Kidney (tissue), 22 donors: ENCODE data around the gene HSPG2. TPM values are rescaled to one million over a fixed set of nuclear protein-coding genes. Genes with fewer than 3 reads are reported as not detected.
A peak's percentile ranks its signal among the peaks of the same experiment; 100 is the strongest.
"Not testable (repeated sequence)": the region's sequence is repeated elsewhere in the genome, so short reads cannot be mapped to it uniquely, and the experiment has no call there.

ENCODE experiments used
- DNase-seq, 5 donors: peaks; one replicate each; pipeline ENCODE4 v3.0.0-alpha.2; 2013 to 2020
- FAIRE-seq: peaks from 2 replicates; lab custom pipeline; 2012; peaks lifted over from hg19 to GRCh38; lab: Jason Lieb, UNC
- H3K27ac ChIP-seq, 2 donors: one replicate each; pipeline ENCODE4 v1.7.0; 2013; ENCODE audit warnings: low read depth in 2 of 2, low read length in 2 of 2, inconsistent platforms in 1 of 2
- H3K27me3 ChIP-seq: one replicate; pipeline ENCODE4 v1.7.1; 2013; ENCODE audit warnings: low read length, inconsistent platforms; ENCODE audit not compliant: control insufficient read depth, insufficient read depth
- H3K36me3 ChIP-seq, 3 donors: one replicate each; pipeline versions ENCODE4 v1.7.0 to v1.7.1; 2013; ENCODE audit warnings: low read length in 3 of 3, control low read depth in 1 of 3, inconsistent platforms in 1 of 3; ENCODE audit not compliant: insufficient read depth in 3 of 3, control insufficient read depth in 2 of 3
- H3K4me1 ChIP-seq, 3 donors: one replicate each; pipeline versions ENCODE4 v1.7.0 to v1.7.1; 2013; ENCODE audit warnings: low read length in 3 of 3, inconsistent platforms in 1 of 3, low read depth in 1 of 3; ENCODE audit not compliant: control insufficient read depth in 2 of 3, insufficient read depth in 2 of 3
- H3K4me3 ChIP-seq, 3 donors: one replicate each; pipeline versions ENCODE4 v1.7.0 to v1.8.1; 2013; ENCODE audit warnings: low read length in 3 of 3, control low read depth in 1 of 3, inconsistent platforms in 1 of 3
- H3K9ac ChIP-seq, 3 donors: one replicate each; pipeline versions ENCODE4 v1.7.0 to v1.7.1; 2013; ENCODE audit warnings: low read length in 3 of 3, control low read depth in 1 of 3, inconsistent platforms in 1 of 3
- H3K9me3 ChIP-seq, 3 donors: one replicate each; pipeline versions ENCODE4 v1.7.0 to v1.7.1; 2013; ENCODE audit warnings: low read length in 3 of 3, control low read depth in 1 of 3, inconsistent platforms in 1 of 3; ENCODE audit not compliant: control insufficient read depth in 2 of 3, insufficient read depth in 1 of 3
- CTCF ChIP-seq: IDR thresholded peaks from 3 replicates; pipeline ENCODE4 v1.5.1; 2012; ENCODE audit warnings: mild to moderate bottlenecking, moderate library complexity, borderline replicate concordance; ENCODE audit not compliant: insufficient read depth; ENCODE audit errors: extremely low read depth
- intact Hi-C: fragments of 100-400 bp; cut with DNase I; formaldehyde crosslinking; loops from one replicate; pipeline ENCODE4 v1.11.1; 2022
- long read RNA-seq, 10 donors: library from polyadenylated mRNA in 1 of 10; unstranded in 1 of 10; transcript quantifications; one replicate each; pipeline ENCODE4 v2.0.0 and lab custom pipeline, GENCODE V29; 2021 to 2026
- polyA plus RNA-seq: library from polyadenylated mRNA; stranded (reverse); fragments of 350-450 nt; fragmentation: Illumina TruSeq; extraction: RNeasy Lipid Tissue Mini Kit (QIAGEN cat#74804); gene quantifications from one replicate; pipeline ENCODE4 v1.2.3, GENCODE V29; 2014; ENCODE audit warnings: low read depth, low replicate concordance; ENCODE audit not compliant: insufficient read depth
- total RNA-seq: library from RNA; stranded (reverse); fragmentation: NEBNext Ultra II Directional; extraction: Animal tissue kit (Norgen Biotek cat#: 25700); gene quantifications from one replicate; pipeline ENCODE4 v1.2.1, GENCODE V29; 2021
- donor health status: control.
- donor health status: control.
- donor health status: control.
- donor health status: control.
- donor health status: control.
- donor health status: DM: yes; HTN: yes; CAD: no.
- donor health status: Normal renal cell carcinoma (clear cell type).

Gene HSPG2
- total RNA-seq (510 TPM), polyA plus RNA-seq (60.4 TPM)
- long read RNA-seq, donor 1, partial matches to known transcripts: 92 of 95 reads
- long read RNA-seq, donor 1, other reads (novel, unspliced or antisense): 0 of 95 reads
- long read RNA-seq, donor 2, partial matches to known transcripts: 7 of 11 reads
- long read RNA-seq, donor 2, other reads (novel, unspliced or antisense): 0 of 11 reads
- long read RNA-seq, donor 3, partial matches to known transcripts: 41 of 42 reads
- long read RNA-seq, donor 3, other reads (novel, unspliced or antisense): 0 of 42 reads
- long read RNA-seq, donor 4, partial matches to known transcripts: 5 of 9 reads
- long read RNA-seq, donor 4, other reads (novel, unspliced or antisense): 0 of 9 reads
- long read RNA-seq, donor 5: 0 reads
- long read RNA-seq, donor 6, partial matches to known transcripts: 0 of 3 reads
- long read RNA-seq, donor 6, other reads (novel, unspliced or antisense): 0 of 3 reads
- long read RNA-seq, donor 7, transcript HSPG2-211 (11 exons, 3,586 nt): major isoform, 14 of 178 reads
- long read RNA-seq, donor 7, partial matches to known transcripts: 53 of 178 reads
- long read RNA-seq, donor 7, other reads (novel, unspliced or antisense): 107 of 178 reads
- long read RNA-seq, donor 8, partial matches to known transcripts: 0 of 8 reads
- long read RNA-seq, donor 8, other reads (novel, unspliced or antisense): 0 of 8 reads
- long read RNA-seq, donor 9, partial matches to known transcripts: 0 of 4 reads
- long read RNA-seq, donor 9, other reads (novel, unspliced or antisense): 0 of 4 reads
- long read RNA-seq, donor 10, partial matches to known transcripts: 5 of 9 reads
- long read RNA-seq, donor 10, other reads (novel, unspliced or antisense): 0 of 9 reads

DNA sequence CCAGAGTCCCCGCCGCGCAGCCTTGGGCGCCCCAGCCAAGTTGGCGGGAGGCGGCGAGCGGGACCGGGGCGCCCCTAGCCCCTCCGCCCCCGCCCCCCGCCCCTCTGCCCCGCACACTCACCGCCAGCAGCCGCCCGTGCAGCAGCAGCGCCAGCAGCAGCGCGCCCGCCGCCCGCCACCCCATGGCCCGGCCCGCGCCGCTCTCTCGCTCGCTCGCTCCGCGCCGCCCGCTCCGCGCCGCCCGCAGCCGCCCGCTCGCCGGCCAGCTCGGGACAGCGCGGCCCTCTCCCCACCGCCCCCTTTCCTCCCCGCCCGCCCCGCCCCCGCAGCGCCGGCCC lies at the start of gene HSPG2:
Gene HSPG2, minus strand, starts transcription at position 277 of the 338 bp plus-strand sequence. Its CDS starts 93 bp downstream, at position 184.
- DNase-seq (no peak), FAIRE-seq (no peak)
- intact Hi-C loops: no loop called here
- Histone ChIP-seq H3K9me3 (no peaks in the 10 kb centered on the region), H3K36me3 (no peaks in the 10 kb centered on the region), H3K27me3 (no peaks in the 10 kb centered on the region), H3K4me3 (peak within 1 kb of the TSS; percentile 66 to 81 (median 72)), H3K27ac (peak within 1 kb of the TSS; percentile 69 to 84), H3K9ac (peak within 1 kb of the TSS; percentile 39 to 83 (median 74)), H3K4me1 (peaks cover 7 to 37% (median 14%) of the 10 kb centered on the region in 3 donors)
- TF ChIP-seq CTCF: no peak

GRCh38 chr1:21986386-21986785 lies 49.3 kb upstream of the HSPG2 start:
- H3K9me3 ChIP-seq, H3K27ac ChIP-seq, intact Hi-C loops, H3K36me3 ChIP-seq, H3K4me3 ChIP-seq, H3K27me3 ChIP-seq, H3K9ac ChIP-seq, H3K4me1 ChIP-seq, FAIRE-seq: not testable (repeated sequence)
- DNase-seq: peak in 1 of 5 donors; percentile 10

GRCh38 chr1:21985893-21986292 lies 48.8 kb upstream of the HSPG2 start:
- H3K27ac ChIP-seq, DNase-seq, H3K4me1 ChIP-seq, H3K27me3 ChIP-seq, H3K9me3 ChIP-seq, H3K9ac ChIP-seq, FAIRE-seq, intact Hi-C loops, H3K36me3 ChIP-seq, H3K4me3 ChIP-seq: not testable (repeated sequence)

GRCh38 chr1:21983539-21983938 lies 46.4 kb upstream of the HSPG2 start:
- H3K9me3 ChIP-seq, FAIRE-seq: not testable (repeated sequence)

DNA sequence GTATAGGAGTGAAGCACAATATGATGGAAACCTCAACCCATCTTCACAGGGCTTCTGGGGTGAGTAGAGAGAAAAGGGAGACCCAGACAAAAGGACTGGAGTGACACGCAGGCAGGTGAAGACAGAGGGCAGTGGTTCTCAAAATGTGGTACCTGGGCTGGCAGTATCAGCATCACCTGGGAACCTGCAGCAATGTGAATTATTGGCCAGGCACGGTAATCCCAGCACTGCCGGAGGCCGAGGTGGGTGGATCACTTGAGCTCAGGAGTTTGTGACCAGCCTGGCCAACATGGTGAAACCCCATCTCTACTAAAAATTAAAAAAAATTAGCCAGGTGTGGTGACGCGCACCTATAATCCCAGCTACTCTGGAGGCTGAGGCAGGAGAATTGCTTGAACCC lies 45.0 kb upstream of the HSPG2 start:
- H3K4me1 ChIP-seq, H3K9ac ChIP-seq, H3K9me3 ChIP-seq, intact Hi-C loops, H3K27ac ChIP-seq, H3K27me3 ChIP-seq, H3K4me3 ChIP-seq, FAIRE-seq, H3K36me3 ChIP-seq: not testable (repeated sequence)
- peak in 1 of 5 donors; percentile 7 for DNase-seq

More at GRCh38 chr1:21983539-21983938, 46.4 kb upstream of the HSPG2 start:
- H3K4me1 ChIP-seq, H3K9ac ChIP-seq, H3K36me3 ChIP-seq, H3K4me3 ChIP-seq, H3K27me3 ChIP-seq, intact Hi-C loops, H3K27ac ChIP-seq: not testable (repeated sequence)
- peak in 1 of 5 donors; percentile 21 for DNase-seq

- H3K9ac ChIP-seq, H3K27ac ChIP-seq, H3K36me3 ChIP-seq, intact Hi-C loops, H3K4me1 ChIP-seq, H3K4me3 ChIP-seq, FAIRE-seq, H3K9me3 ChIP-seq, H3K27me3 ChIP-seq: not testable (repeated sequence)
- DNase-seq: peak in 1 of 5 donors; percentile 29
Observed at GRCh38 chr1:21981253-21981652, 44.1 kb upstream of the HSPG2 start.

DNA sequence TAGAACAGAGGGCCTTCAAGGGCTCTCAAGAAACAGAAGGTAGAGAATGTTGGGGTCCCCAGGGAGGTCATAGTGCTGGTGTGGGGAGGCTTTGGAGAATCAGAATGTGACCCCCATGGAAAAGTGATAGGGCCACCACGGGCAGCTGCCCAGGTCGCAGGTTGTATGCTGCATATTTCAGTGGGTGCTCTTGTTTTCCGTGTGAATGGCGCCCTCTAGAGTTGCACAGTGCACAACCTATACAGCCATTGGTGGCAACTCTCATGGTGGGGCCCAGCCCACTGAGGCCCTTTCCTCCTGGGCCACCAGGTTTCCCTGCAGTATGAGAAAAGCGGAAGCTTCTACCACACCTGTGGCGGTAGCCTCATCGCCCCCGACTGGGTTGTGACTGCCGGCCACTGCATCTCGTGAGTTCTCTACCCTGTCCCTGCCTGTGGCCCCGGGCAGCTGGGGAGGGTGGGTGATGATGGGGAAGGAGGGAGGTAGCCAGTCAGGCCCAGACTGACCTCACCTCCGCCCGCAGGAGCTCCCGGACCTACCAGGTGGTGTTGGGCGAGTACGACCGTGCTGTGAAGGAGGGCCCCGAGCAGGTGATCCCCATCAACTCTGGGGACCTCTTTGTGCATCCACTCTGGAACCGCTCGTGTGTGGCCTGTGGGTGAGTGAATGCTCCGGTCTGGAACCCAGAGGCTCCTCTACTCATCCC lies 43.6 kb upstream of the HSPG2 start:
- H3K4me1 ChIP-seq, H3K9ac ChIP-seq, H3K27ac ChIP-seq, H3K4me3 ChIP-seq, intact Hi-C loops, H3K9me3 ChIP-seq, FAIRE-seq, H3K36me3 ChIP-seq, H3K27me3 ChIP-seq: not testable (repeated sequence)
- peak in 1 of 5 donors; percentile 37 for DNase-seq
